Coronary artery (tissue), 2 donors: ENCODE results near the gene NAT14.

Source experiments
- DNase-seq: peaks from one replicate; pipeline ENCODE4 v3.0.0-alpha.2; 2017; ENCODE audit warnings: low spot score
- H3K27ac ChIP-seq, 2 donors: fragments of 200-600 bp; sonication (generic); one replicate each; pipeline ENCODE4 v1.5.1; 2016 to 2019
- H3K4me3 ChIP-seq: fragments of 200-600 bp; sonication (generic); 2 replicates; pipeline ENCODE4 v1.5.1; 2016; ENCODE audit warnings: mild to moderate bottlenecking, moderate library complexity
- CTCF ChIP-seq: fragments of 200-600 bp; sonication (generic); IDR thresholded peaks from one replicate; pipeline ENCODE4 v1.5.1; 2019; ENCODE audit warnings: antibody characterized with exemption

NAT14 gene

GRCh38 chr19:55482967-55483705 lies 1.9 kb upstream of the NAT14 start:
- H3K4me3 ChIP-seq, result no peak overlapping the region
- DNase-seq, result no peak

GRCh38 chr19:55483706-55484592 lies 1.0 kb upstream of the NAT14 start:
- peak overlapping the region in 1 of 2 donors; percentile 93 for H3K27ac ChIP-seq
- H3K4me3 ChIP-seq, result peak overlapping the region; percentile 74
- DNase-seq, result no peak
- TF ChIP-seq CTCF, result no peak

More at GRCh38 chr19:55482967-55483705, 1.9 kb upstream of the NAT14 start:
- H3K27ac ChIP-seq, result no peak overlapping the region
- no peak for TF ChIP-seq CTCF

GRCh38 chr19:55485439-55486011 lies 537 bp downstream of the NAT14 start:
- no peak for DNase-seq
- H3K4me3 ChIP-seq, result peak overlapping the region; percentile 74
- TF ChIP-seq CTCF, result no peak
- peak overlapping the region; percentile 77 to 93 for H3K27ac ChIP-seq

- no peak for TF ChIP-seq CTCF
- peak overlapping the region; percentile 46 for H3K4me3 ChIP-seq
- peak overlapping the region; percentile 77 to 93 for H3K27ac ChIP-seq
- no peak for DNase-seq
Measured at GRCh38 chr19:55486043-55486970, 1.3 kb downstream of the NAT14 start.

GRCh38 chr19:55486971-55487923 lies 2.3 kb downstream of the NAT14 start:
- Histone ChIP-seq H3K27ac (peak overlapping the region; percentile 73 to 93), H3K4me3 (peak overlapping the region; percentile 46)
- TF ChIP-seq CTCF, result no peak
- DNase-seq, result peak; percentile 87
